ENCODE measurements around the gene TNIP3.

DNA sequence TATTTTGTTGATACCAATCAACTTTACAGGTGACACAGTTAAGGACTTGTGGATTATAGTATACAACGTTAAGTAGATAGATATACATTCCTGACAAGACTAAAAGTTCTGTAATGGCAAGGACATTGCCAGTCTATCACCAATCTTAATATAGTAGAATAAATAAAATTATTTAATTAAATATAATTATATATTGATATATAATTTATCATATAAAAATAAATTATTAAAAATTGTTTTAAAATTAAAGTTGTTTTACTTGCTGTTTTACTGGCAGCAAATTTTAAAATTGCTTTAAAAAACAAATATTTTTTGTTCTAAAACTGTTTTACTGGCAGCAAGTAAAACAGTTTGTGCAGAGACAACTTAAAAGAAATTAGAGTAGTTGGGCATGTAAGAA lies 18.7 kb downstream of the TNIP3 start:
- TF ChIP-seq SUZ12 (IDR thresholded peaks at IDR 0.05; ENCODE audit: extremely low read depth, insufficient read depth, insufficient read length) (no peak), YY1 (IDR thresholded peaks at IDR 0.05; ENCODE audit: insufficient read depth, insufficient read length) (no peak)

Measured in NT2/D1 (cell line).